H1 (cell line): ENCODE data around the gene BRCA2. TPM values are rescaled to one million over a fixed set of nuclear protein-coding genes. Genes with fewer than 3 reads are reported as not detected.

Experiments
- CHD2 ChIP-seq: IDR thresholded peaks from 2 replicates; pipeline ENCODE4 v1.6.1; 2012; ENCODE audit warnings: low read length, improper control_type of control experiment
- JUN ChIP-seq: IDR thresholded peaks from 2 replicates; pipeline ENCODE4 v1.6.1; 2011; ENCODE audit warnings: low read depth, mild to moderate bottlenecking, improper control_type of control experiment, low read length
- NRF1 ChIP-seq: IDR thresholded peaks from 2 replicates; pipeline ENCODE4 v1.6.1; 2011; ENCODE audit warnings: mild to moderate bottlenecking, low read depth, low read length, improper control_type of control experiment
- RNF2 ChIP-seq: fragments of 200-900, 300-1000 bp; sonication (generic); IDR thresholded peaks from 2 replicates; pipeline ENCODE4 v1.7.1; 2016; ENCODE audit warnings: borderline replicate concordance, low read depth, mild to moderate bottlenecking, antibody characterized with exemption, low read length; ENCODE audit not compliant: poor library complexity, severe bottlenecking; ENCODE audit errors: missing control alignments
- SRF ChIP-seq: IDR thresholded peaks from 2 replicates; pipeline ENCODE4 v1.6.1; 2011; ENCODE audit warnings: mild to moderate bottlenecking, low read depth, low read length, moderate library complexity
- polyA plus RNA-seq, 7 experiments: library from polyadenylated mRNA; depleted of rRNA in 3 of 7; stranded (reverse) in 5 of 7; unstranded in 2 of 7; fragments of >200 nt in 5 of 7; fragments of 200-250 nt in 2 of 7; gene quantifications; 1 replicate in 5 of 7; 2 replicates in 1 of 7; 4 replicates in 1 of 7; pipeline versions ENCODE4 v1.2.1 to v1.2.3, GENCODE V29; 2011 to 2013; ENCODE audit warnings: missing spikeins in 2 of 7, mixed read lengths in 2 of 7
- total RNA-seq: library from RNA; stranded (reverse); fragmentation: NEBNext Ultra II Directional; extraction: Animal tissue kit (Norgen Biotek cat#: 25700); gene quantifications from 2 replicates; pipeline ENCODE4 v1.2.1, GENCODE V29; 2021
- TF ChIP-seq, protein P1 (sequence below): fragments of 300-600 bp; sonication (generic); IDR thresholded peaks from 2 replicates; pipeline ENCODE4 v1.7.1; 2012; ENCODE audit warnings: low read length, moderate library complexity, mild to moderate bottlenecking, inconsistent platforms; ENCODE audit not compliant: insufficient replicate concordance
- TF ChIP-seq, protein P2 (sequence below), 3 experiments: IDR thresholded peaks; 1 replicate in 2 of 3; 2 replicates in 1 of 3; pipeline versions ENCODE4 v1.5.1 to v1.6.1; 2011; ENCODE audit warnings: low read length in 3 of 3, mild to moderate bottlenecking in 3 of 3, inconsistent platforms in 2 of 3, low read depth in 1 of 3, moderate library complexity in 1 of 3; ENCODE audit not compliant: insufficient read depth in 1 of 3; ENCODE audit errors: control extremely low read depth in 1 of 3

BRCA2 gene
- total and polyA plus RNA-seq, 2 of the 8 experiments (the other 6 are each of a cell fraction or from before 2014, with no cell fraction given): 4.2 to 24.9 TPM

DNA sequence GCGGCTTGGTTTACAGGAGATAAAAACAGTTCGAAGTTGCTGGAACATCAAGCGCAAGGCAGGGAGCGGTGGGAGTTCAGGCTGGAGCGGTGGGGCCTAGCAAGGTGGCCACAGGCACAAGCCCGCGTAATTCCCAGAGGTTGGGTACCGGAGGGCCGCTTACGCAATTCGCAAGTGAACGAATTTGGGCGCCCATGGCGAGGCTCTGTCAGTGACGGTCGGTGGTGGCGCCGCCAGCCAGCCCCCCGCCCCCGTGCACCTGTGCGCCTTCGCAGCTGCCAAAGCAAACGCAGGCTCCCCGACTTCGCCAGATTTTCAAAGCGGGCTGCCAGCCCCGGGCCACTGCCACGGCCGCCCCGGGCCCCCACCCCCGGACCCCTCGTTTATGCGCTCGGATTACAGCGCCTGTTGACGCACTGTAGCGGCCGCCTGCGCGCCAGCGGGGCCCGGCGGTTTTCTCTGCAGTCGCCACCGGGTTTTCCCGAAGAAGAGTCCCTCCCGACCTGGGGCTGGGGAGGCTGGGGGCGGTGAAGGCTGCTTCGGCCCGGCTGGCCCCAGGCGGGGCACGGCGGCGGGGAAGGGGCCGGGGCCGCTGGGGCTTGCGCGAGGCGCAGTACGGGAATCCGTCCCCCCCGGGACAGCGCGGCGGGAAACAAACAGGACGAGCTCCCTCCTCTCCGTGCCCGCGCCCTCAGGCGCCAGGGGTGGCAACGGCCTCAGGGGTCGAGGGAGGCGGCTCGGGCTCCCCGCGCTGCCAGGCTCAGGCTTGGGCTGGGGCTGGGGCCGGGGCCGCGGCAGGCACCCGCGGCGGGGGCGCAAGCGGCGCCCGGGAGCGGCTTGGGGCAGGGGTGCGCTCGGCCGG lies 111.9 kb downstream of the BRCA2 start (continued):
- TF ChIP-seq, protein P1, sequence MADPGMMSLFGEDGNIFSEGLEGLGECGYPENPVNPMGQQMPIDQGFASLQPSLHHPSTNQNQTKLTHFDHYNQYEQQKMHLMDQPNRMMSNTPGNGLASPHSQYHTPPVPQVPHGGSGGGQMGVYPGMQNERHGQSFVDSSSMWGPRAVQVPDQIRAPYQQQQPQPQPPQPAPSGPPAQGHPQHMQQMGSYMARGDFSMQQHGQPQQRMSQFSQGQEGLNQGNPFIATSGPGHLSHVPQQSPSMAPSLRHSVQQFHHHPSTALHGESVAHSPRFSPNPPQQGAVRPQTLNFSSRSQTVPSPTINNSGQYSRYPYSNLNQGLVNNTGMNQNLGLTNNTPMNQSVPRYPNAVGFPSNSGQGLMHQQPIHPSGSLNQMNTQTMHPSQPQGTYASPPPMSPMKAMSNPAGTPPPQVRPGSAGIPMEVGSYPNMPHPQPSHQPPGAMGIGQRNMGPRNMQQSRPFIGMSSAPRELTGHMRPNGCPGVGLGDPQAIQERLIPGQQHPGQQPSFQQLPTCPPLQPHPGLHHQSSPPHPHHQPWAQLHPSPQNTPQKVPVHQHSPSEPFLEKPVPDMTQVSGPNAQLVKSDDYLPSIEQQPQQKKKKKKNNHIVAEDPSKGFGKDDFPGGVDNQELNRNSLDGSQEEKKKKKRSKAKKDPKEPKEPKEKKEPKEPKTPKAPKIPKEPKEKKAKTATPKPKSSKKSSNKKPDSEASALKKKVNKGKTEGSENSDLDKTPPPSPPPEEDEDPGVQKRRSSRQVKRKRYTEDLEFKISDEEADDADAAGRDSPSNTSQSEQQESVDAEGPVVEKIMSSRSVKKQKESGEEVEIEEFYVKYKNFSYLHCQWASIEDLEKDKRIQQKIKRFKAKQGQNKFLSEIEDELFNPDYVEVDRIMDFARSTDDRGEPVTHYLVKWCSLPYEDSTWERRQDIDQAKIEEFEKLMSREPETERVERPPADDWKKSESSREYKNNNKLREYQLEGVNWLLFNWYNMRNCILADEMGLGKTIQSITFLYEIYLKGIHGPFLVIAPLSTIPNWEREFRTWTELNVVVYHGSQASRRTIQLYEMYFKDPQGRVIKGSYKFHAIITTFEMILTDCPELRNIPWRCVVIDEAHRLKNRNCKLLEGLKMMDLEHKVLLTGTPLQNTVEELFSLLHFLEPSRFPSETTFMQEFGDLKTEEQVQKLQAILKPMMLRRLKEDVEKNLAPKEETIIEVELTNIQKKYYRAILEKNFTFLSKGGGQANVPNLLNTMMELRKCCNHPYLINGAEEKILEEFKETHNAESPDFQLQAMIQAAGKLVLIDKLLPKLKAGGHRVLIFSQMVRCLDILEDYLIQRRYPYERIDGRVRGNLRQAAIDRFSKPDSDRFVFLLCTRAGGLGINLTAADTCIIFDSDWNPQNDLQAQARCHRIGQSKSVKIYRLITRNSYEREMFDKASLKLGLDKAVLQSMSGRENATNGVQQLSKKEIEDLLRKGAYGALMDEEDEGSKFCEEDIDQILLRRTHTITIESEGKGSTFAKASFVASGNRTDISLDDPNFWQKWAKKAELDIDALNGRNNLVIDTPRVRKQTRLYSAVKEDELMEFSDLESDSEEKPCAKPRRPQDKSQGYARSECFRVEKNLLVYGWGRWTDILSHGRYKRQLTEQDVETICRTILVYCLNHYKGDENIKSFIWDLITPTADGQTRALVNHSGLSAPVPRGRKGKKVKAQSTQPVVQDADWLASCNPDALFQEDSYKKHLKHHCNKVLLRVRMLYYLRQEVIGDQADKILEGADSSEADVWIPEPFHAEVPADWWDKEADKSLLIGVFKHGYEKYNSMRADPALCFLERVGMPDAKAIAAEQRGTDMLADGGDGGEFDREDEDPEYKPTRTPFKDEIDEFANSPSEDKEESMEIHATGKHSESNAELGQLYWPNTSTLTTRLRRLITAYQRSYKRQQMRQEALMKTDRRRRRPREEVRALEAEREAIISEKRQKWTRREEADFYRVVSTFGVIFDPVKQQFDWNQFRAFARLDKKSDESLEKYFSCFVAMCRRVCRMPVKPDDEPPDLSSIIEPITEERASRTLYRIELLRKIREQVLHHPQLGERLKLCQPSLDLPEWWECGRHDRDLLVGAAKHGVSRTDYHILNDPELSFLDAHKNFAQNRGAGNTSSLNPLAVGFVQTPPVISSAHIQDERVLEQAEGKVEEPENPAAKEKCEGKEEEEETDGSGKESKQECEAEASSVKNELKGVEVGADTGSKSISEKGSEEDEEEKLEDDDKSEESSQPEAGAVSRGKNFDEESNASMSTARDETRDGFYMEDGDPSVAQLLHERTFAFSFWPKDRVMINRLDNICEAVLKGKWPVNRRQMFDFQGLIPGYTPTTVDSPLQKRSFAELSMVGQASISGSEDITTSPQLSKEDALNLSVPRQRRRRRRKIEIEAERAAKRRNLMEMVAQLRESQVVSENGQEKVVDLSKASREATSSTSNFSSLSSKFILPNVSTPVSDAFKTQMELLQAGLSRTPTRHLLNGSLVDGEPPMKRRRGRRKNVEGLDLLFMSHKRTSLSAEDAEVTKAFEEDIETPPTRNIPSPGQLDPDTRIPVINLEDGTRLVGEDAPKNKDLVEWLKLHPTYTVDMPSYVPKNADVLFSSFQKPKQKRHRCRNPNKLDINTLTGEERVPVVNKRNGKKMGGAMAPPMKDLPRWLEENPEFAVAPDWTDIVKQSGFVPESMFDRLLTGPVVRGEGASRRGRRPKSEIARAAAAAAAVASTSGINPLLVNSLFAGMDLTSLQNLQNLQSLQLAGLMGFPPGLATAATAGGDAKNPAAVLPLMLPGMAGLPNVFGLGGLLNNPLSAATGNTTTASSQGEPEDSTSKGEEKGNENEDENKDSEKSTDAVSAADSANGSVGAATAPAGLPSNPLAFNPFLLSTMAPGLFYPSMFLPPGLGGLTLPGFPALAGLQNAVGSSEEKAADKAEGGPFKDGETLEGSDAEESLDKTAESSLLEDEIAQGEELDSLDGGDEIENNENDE: no peak
- TF ChIP-seq SRF: no peak
- TF ChIP-seq CHD2: no peak
- no peak for TF ChIP-seq JUN
- TF ChIP-seq NRF1: no peak
- TF ChIP-seq, protein P2, sequence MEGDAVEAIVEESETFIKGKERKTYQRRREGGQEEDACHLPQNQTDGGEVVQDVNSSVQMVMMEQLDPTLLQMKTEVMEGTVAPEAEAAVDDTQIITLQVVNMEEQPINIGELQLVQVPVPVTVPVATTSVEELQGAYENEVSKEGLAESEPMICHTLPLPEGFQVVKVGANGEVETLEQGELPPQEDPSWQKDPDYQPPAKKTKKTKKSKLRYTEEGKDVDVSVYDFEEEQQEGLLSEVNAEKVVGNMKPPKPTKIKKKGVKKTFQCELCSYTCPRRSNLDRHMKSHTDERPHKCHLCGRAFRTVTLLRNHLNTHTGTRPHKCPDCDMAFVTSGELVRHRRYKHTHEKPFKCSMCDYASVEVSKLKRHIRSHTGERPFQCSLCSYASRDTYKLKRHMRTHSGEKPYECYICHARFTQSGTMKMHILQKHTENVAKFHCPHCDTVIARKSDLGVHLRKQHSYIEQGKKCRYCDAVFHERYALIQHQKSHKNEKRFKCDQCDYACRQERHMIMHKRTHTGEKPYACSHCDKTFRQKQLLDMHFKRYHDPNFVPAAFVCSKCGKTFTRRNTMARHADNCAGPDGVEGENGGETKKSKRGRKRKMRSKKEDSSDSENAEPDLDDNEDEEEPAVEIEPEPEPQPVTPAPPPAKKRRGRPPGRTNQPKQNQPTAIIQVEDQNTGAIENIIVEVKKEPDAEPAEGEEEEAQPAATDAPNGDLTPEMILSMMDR (IDR thresholded peaks at IDR 0.05; ENCODE audit: control extremely low read depth in 1 of 3, insufficient read depth in 1 of 3, low read depth in 1 of 3, low read length in 3 of 3): no peak
- peak; percentile 28 for TF ChIP-seq RNF2
